ENCODE data around the gene TUBGCP3. TPM values are rescaled to one million over a fixed set of nuclear protein-coding genes. Genes with fewer than 3 reads are reported as not detected.
A peak's percentile ranks its signal among the peaks of the same experiment; 100 is the strongest.

The TUBGCP3 gene
- total RNA-seq, 1 experiment from 2014 or later = 13.7 TPM

DNA sequence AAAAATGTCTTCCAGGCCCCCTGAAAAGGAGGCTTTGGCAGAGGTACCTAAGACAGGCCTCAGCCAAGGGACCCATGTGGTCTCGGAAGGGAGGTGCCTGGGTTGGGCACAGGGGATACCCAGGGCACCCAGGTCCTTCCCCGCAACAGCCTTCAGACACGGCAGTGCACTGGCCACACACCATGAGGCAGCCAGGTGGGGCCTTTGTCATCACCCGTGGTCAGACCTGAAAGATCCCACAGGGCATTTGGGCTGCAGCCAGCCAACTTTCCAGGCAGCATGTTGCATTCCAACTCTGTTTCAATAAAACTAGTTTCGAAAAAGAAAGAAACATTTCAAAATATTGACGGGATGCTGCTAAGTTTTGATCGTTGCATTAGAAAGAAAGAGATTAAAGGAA, 4.7 kb upstream of the TUBGCP3 start:
- DNase-seq = no peak

DNA sequence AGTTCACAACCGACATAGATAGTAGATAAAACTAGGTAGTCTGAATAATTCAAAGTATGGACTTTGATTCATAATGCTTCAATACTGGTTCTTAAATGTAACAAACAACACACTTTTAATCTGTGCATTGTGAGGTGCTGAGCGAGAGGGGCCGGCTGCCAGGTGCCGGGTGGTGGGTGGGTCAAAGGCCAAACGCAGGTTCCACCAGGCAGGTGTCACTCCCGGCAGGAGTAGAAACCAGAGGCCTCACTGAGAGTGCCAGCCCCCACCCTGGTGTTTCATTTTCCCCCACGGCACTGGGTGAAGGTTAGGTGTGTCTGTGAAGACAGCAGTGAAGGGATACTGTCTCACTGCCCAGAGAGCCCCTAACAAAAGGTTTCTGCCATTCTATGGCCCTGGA, 4.2 kb upstream of the TUBGCP3 start:
- Mint-ChIP-seq H3K4me1 (ENCODE audit: low read depth, unreplicated experiment) (peaks cover 9% of the 10 kb centered on the region), H3K9me3 (ENCODE audit: low read depth, unreplicated experiment) (no peaks in the 10 kb centered on the region), H3K27me3 (ENCODE audit: unreplicated experiment) (no peaks in the 10 kb centered on the region), H3K36me3 (ENCODE audit: insufficient read depth, unreplicated experiment) (peaks cover 8% of the 10 kb centered on the region), H3K4me3 (ENCODE audit: low read depth, unreplicated experiment) (no peak overlapping the region), H3K27ac (ENCODE audit: unreplicated experiment) (no peak overlapping the region)
- intact Hi-C loops (cut with micrococcal nuclease; ENCODE audit: unreplicated experiment) = no loop called here
- CTCF ChIA-PET = no interaction called here
- no TSS peak for BruUV-seq (replicated peaks)
- TF ChIP-seq, protein P1, sequence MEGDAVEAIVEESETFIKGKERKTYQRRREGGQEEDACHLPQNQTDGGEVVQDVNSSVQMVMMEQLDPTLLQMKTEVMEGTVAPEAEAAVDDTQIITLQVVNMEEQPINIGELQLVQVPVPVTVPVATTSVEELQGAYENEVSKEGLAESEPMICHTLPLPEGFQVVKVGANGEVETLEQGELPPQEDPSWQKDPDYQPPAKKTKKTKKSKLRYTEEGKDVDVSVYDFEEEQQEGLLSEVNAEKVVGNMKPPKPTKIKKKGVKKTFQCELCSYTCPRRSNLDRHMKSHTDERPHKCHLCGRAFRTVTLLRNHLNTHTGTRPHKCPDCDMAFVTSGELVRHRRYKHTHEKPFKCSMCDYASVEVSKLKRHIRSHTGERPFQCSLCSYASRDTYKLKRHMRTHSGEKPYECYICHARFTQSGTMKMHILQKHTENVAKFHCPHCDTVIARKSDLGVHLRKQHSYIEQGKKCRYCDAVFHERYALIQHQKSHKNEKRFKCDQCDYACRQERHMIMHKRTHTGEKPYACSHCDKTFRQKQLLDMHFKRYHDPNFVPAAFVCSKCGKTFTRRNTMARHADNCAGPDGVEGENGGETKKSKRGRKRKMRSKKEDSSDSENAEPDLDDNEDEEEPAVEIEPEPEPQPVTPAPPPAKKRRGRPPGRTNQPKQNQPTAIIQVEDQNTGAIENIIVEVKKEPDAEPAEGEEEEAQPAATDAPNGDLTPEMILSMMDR (IDR thresholded peaks at IDR 0.05; ENCODE audit: unreplicated experiment) = no peak
- DNase-seq = no peak

More for the DNA sequence above, 4.7 kb upstream of the TUBGCP3 start:
- Mint-ChIP-seq H3K4me1 (ENCODE audit: low read depth, unreplicated experiment) (peaks cover 9% of the 10 kb centered on the region), H3K27ac (ENCODE audit: unreplicated experiment) (no peak overlapping the region), H3K36me3 (ENCODE audit: insufficient read depth, unreplicated experiment) (peaks cover 4% of the 10 kb centered on the region), H3K9me3 (ENCODE audit: low read depth, unreplicated experiment) (no peaks in the 10 kb centered on the region), H3K4me3 (ENCODE audit: low read depth, unreplicated experiment) (no peak overlapping the region), H3K27me3 (ENCODE audit: unreplicated experiment) (no peaks in the 10 kb centered on the region)
- BruUV-seq (replicated peaks) = no TSS peak
- TF ChIP-seq, protein P1 (IDR thresholded peaks at IDR 0.05; ENCODE audit: unreplicated experiment) = no peak
- intact Hi-C loops (cut with micrococcal nuclease; ENCODE audit: unreplicated experiment) = no loop called here
- CTCF ChIA-PET = no interaction called here

DNA sequence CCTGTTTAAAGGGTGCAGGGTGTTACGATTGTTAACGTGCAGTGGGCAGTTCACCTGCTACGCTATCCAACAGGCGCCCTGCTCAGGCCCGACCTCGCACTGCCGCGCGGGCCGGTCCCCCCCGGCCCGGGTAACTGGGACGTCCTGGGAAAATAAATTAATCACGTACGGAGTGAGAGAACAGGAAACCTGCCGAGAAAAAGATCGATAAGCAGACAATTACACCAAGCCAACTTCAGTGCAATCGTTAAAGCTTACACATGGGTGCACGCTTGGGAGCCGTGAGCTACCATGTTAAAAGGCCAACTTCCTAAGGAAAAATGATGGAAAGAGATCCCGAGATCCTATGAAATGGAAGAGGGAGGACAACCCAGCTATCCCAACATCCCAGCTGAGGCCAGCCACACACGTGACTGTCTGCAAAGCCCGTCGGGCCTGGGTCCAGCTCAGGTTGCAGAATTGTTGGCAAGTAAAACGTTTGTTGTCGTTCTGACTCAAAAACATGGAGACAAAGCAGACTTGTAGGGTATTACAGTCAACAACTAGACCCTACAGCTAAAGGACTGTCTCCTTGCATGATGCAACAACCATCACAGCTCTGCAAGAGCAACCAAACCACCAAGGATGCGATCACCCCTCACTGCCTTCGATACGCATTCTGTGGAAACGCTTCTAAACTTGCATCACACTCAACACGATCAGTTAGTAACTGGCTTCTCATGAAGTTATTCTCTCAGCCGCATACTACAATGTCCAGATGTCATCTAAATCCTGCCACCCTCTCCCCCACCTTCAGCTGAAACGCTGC, 741 bp upstream of the TUBGCP3 start:
- CTCF ChIA-PET = no interaction called here

DNA sequence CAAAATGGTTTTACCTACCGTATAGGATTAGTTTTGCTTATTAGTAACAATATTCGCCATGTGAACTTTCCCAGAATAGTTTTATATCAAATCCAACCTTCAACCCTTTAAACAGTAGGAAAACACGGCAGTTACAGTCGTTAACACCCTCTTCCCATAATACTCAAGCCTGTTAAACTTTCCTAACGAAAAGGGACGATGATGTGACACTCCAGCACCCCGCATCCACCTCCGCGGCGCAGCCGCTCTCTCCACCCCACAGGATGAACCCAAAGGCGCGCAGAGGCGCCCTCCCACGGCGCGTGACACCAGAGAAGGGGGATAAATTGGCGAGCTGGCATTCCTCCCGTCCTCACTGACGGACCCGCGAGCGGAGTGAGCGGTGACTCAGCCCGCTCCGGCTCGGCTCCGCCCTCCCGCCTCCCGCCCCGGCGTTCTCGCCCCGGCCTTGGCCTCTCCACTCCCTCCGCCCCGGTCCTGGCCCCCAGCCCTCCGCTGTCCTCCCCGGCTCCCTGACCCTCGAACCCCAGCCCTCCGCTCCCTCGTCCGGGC, 665 bp downstream of the TUBGCP3 start:
- CTCF ChIA-PET = no interaction called here

More for the DNA sequence above, 741 bp upstream of the TUBGCP3 start:
- DNase-seq = peak; percentile 2
- peaks cover 7% of the 10 kb centered on the region for H3K4me1 Mint-ChIP-seq (ENCODE audit: low read depth, unreplicated experiment)
- H3K27me3 Mint-ChIP-seq (ENCODE audit: unreplicated experiment) = no peaks in the 10 kb centered on the region
- H3K36me3 Mint-ChIP-seq (ENCODE audit: insufficient read depth, unreplicated experiment) = peaks cover 12% of the 10 kb centered on the region
- intact Hi-C loops (cut with micrococcal nuclease; ENCODE audit: unreplicated experiment) = no loop called here
- TSS peak; percentile 65 for BruUV-seq (replicated peaks)
- H3K4me3 Mint-ChIP-seq (ENCODE audit: low read depth, unreplicated experiment) = peak overlapping the region; percentile 72
- no peaks in the 10 kb centered on the region for H3K9me3 Mint-ChIP-seq (ENCODE audit: low read depth, unreplicated experiment)
- TF ChIP-seq, protein P1 (IDR thresholded peaks at IDR 0.05; ENCODE audit: unreplicated experiment) = no peak
- H3K27ac Mint-ChIP-seq (ENCODE audit: unreplicated experiment) = peak overlapping the region; percentile 85

More for the DNA sequence above, 665 bp downstream of the TUBGCP3 start:
- peak; percentile 54 for DNase-seq
- no peaks in the 10 kb centered on the region for H3K9me3 Mint-ChIP-seq (ENCODE audit: low read depth, unreplicated experiment)
- BruUV-seq (replicated peaks) = no TSS peak
- H3K27me3 Mint-ChIP-seq (ENCODE audit: unreplicated experiment) = no peaks in the 10 kb centered on the region
- H3K4me1 Mint-ChIP-seq (ENCODE audit: low read depth, unreplicated experiment) = peaks cover 7% of the 10 kb centered on the region
- intact Hi-C loops (cut with micrococcal nuclease; ENCODE audit: unreplicated experiment) = no loop called here
- TF ChIP-seq, protein P1 (IDR thresholded peaks at IDR 0.05; ENCODE audit: unreplicated experiment) = no peak
- peak overlapping the region; percentile 72 for H3K4me3 Mint-ChIP-seq (ENCODE audit: low read depth, unreplicated experiment)
- peaks cover 12% of the 10 kb centered on the region for H3K36me3 Mint-ChIP-seq (ENCODE audit: insufficient read depth, unreplicated experiment)
- H3K27ac Mint-ChIP-seq (ENCODE audit: unreplicated experiment) = no peak overlapping the region
